ENCODE data around the gene ZNF32.
"Not testable (repeated sequence)": the region's sequence is repeated elsewhere in the genome, so short reads cannot be mapped to it uniquely, and the experiment has no call there.

Gene ZNF32

GRCh38 chr10:43679509-43679908 is 30.8 kb upstream of the ZNF32 start:
- no peak for DNase-seq

- no peak for DNase-seq
Observed at GRCh38 chr10:43678654-43679053, 30.0 kb upstream of the ZNF32 start.

GRCh38 chr10:43676901-43677300 is 28.2 kb upstream of the ZNF32 start:
- no peak for DNase-seq

GRCh38 chr10:43676331-43676730 is 27.6 kb upstream of the ZNF32 start:
- no peak for DNase-seq

GRCh38 chr10:43674553-43675210 is 26.0 kb upstream of the ZNF32 start:
- no peak for DNase-seq

- no peak for DNase-seq
Observed at GRCh38 chr10:43673471-43673870, 24.8 kb upstream of the ZNF32 start.

- peak; percentile 19 for DNase-seq
Observed at GRCh38 chr10:43671659-43672531, 23.2 kb upstream of the ZNF32 start.

- DNase-seq, result no peak
Observed at GRCh38 chr10:43669386-43669785, 20.7 kb upstream of the ZNF32 start.

GRCh38 chr10:43667761-43668386 is 19.2 kb upstream of the ZNF32 start:
- no peak for DNase-seq

GRCh38 chr10:43667317-43667731 is 18.6 kb upstream of the ZNF32 start:
- DNase-seq, result no peak

GRCh38 chr10:43666552-43666951 is 17.9 kb upstream of the ZNF32 start:
- no peak for DNase-seq

GRCh38 chr10:43665054-43665453 is 16.4 kb upstream of the ZNF32 start:
- no peak for DNase-seq

GRCh38 chr10:43658227-43658626 is 9.5 kb upstream of the ZNF32 start:
- DNase-seq, result no peak

GRCh38 chr10:43655311-43655710 is 6.6 kb upstream of the ZNF32 start:
- DNase-seq, result no peak

GRCh38 chr10:43653746-43654145 is 5.1 kb upstream of the ZNF32 start:
- DNase-seq, result no peak

GRCh38 chr10:43649185-43649523 is 473 bp upstream of the ZNF32 start:
- no peak for DNase-seq

- no peak for DNase-seq
Observed at GRCh38 chr10:43648095-43648397, 635 bp downstream of the ZNF32 start.

- DNase-seq, result no peak
Observed at GRCh38 chr10:43647576-43647975, 1.1 kb downstream of the ZNF32 start.

GRCh38 chr10:43645866-43646265 is 2.8 kb downstream of the ZNF32 start:
- no peak for DNase-seq

- DNase-seq, result no peak
Observed at GRCh38 chr10:43644252-43644651, 4.4 kb downstream of the ZNF32 start.

GRCh38 chr10:43640603-43641002 is 8.1 kb downstream of the ZNF32 start:
- no peak for DNase-seq

- not testable (repeated sequence) for DNase-seq
Observed at GRCh38 chr10:43635816-43636215, 12.9 kb downstream of the ZNF32 start.

GRCh38 chr10:43628956-43629355 is 19.7 kb downstream of the ZNF32 start:
- DNase-seq, result no peak

- no peak for DNase-seq
Observed at GRCh38 chr10:43627942-43628341, 20.7 kb downstream of the ZNF32 start.

Data from NCI-H1694 treated with DMSO at 0.1 percent for 48 hours (cell line).